GM12873 (cell line): ENCODE measurements around the gene NCAM1.

Source experiments
- CTCF ChIP-seq: IDR thresholded peaks from 2 replicates; pipeline ENCODE4 v1.5.1; 2012; ENCODE audit warnings: low read depth, mild to moderate bottlenecking, moderate library complexity, low read length, control low read depth; ENCODE audit not compliant: insufficient read depth; ENCODE audit errors: missing control alignments

Gene NCAM1

GRCh38 chr11:113014262-113015097 is 53.3 kb downstream of the NCAM1 start:
- TF ChIP-seq CTCF, result no peak

- TF ChIP-seq CTCF, result no peak
Observed at GRCh38 chr11:113015098-113015455, 53.9 kb downstream of the NCAM1 start.

- no peak for TF ChIP-seq CTCF
Observed at GRCh38 chr11:113016905-113017304, 55.7 kb downstream of the NCAM1 start.

GRCh38 chr11:113018913-113019312 is 57.7 kb downstream of the NCAM1 start:
- no peak for TF ChIP-seq CTCF

- TF ChIP-seq CTCF, result no peak
Observed at GRCh38 chr11:113019711-113020110, 58.5 kb downstream of the NCAM1 start.

- TF ChIP-seq CTCF, result no peak
Observed at GRCh38 chr11:113021111-113021510, 59.9 kb downstream of the NCAM1 start.

- no peak for TF ChIP-seq CTCF
Observed at GRCh38 chr11:113022262-113022661, 61.0 kb downstream of the NCAM1 start.
